Stimulated activated CD8-positive, alpha-beta memory T cell treated with anti-CD3 and anti-CD28 coated beads, Interleukin-4, amount 100 ng/mL, for 4 hours (primary cell): ENCODE data around the gene GOLGA5.
"Not testable (repeated sequence)": the region's sequence is repeated elsewhere in the genome, so short reads cannot be mapped to it uniquely, and the experiment has no call there.

Experiments
- DNase-seq, 2 donors: peaks; one replicate each; pipeline ENCODE4 v3.0.0-alpha.2; 2020; ENCODE audit warnings: low read depth in 2 of 2, low spot score in 1 of 2

Gene GOLGA5

DNA sequence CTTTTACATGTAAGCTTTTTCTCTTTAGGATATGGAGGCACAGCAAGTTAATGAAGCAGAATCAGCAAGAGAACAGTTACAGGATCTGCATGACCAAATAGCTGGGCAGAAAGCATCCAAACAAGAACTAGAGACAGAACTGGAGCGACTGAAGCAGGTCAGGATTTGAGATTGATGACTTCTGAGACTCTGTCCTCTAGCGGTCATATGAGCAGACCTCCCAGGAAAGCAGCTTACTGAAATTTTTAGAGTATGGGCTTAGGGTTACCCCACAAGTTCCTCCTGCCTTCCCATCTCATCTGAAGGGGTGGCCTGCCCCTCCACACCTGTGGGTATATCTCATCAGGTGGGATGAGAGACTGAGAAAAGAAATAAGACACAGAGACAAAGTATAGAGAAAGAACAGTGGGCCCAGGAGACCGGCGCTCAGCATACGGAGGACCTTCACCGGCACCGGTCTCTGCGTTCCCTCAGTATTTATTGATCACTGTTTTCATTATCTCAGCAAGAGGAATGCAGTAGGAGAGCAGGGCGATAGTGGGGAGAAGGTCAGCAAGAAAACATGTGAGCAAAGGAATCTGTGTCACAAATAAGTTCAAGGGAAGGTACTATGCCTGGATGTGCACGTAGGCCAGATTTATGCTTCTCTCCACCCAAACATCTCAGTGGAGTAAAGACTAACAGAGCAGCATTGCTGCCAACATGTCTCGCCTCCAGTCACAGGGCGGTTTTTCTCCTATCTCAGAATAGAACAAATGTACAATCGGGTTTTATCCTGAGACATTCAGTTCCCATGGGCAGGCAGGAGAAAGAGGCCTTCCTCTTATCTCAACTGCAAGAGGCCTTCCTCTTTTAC lies 25.8 kb downstream of the GOLGA5 start:
- DNase-seq: not testable (repeated sequence)

DNA sequence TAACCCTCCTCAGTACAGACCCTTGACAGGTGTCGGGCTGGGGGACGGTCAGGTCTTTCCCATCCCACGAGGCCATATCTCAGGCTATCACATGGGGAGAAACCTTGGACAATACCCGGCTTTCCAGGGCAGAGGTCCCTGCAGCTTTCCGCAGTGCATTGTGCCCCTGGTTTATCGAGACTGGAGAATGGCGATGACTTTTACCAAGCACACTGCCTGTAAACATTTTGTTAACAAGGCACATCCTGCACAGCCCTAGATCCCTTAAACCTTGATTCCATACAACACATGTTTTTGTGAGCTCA lies 26.4 kb downstream of the GOLGA5 start:
- not testable (repeated sequence) for DNase-seq

DNA sequence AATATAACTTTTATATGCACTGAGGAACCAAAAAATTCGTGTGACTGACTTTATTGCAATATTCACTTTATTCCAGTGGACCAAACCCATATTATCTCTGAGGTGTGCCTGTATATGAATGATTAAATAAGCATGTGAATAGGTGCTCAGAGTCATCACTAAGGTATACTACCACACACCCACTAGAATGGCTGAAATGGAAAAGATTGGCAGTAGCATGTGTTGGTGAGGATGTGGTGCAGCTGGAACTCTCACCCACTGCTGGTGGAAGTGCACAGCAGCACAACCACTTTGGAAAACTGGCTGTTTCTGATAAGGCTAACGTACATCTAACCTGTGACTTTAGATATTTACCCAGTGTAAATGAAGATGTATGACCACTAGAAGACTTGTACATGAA lies 36.8 kb downstream of the GOLGA5 start:
- no peak for DNase-seq

DNA sequence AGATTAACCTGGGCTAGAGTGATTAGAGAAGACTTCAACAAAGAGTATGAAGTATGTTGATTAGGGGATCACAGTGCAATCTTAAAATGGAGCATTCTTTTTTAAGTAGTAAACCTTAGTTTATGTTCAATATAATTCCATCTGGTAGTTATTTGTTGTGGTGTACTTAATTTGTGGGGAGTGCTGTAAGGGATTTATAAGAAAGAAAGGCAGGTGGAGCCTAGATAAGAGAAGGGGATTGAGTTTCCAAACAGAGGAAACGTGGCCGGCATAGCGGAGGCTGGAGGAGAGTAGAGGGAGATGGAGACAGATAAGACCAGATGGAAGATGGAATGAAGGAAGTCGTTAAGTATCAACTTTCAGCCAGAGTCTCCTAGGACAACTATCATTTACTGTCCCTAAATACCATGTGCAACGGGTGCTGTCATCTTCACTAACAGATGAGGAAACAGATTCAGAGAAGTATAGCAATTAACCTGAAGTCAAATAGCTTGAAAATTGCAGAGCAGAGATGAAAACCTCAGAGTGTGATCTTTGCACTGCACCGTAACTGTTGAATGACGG lies 38.1 kb downstream of the GOLGA5 start:
- no peak for DNase-seq

DNA sequence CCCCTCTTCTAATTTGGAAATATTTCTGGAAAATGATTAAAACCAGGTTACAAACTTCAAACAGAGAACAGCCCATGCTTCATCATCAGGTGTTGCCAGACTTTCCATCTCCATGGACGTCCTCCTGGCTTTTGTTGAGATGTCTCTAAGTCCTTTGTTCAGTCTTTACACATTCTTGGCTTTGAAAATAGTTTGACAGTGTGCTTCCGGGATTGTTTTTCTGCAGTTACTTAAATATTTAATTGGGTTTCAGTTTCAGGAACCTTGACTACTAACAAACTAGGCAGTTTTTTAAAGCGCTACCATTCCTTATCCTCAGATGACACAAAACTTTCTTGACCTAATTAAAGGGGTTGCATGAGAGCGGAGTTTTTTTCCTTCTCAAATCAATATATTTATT lies 47.8 kb downstream of the GOLGA5 start:
- DNase-seq: no peak

DNA sequence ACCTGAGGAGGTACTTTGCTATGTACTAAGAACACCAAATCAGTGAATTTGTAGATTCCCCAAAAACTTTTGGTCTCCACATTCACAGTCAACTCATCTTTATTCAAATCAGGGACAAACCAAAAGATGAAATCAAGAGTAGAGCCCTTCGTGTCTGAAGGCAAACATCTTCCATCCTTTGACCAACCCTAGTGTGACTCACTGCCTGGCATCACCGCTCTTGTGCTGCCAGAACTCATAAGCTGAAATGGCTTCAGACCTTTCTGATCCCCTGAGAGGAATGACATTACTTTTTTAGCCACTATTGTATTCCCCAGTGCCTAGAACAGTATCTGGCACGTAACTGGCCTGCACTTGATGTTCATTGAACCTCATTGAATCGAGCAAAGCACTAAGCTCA lies 50.1 kb downstream of the GOLGA5 start:
- no peak for DNase-seq

DNA sequence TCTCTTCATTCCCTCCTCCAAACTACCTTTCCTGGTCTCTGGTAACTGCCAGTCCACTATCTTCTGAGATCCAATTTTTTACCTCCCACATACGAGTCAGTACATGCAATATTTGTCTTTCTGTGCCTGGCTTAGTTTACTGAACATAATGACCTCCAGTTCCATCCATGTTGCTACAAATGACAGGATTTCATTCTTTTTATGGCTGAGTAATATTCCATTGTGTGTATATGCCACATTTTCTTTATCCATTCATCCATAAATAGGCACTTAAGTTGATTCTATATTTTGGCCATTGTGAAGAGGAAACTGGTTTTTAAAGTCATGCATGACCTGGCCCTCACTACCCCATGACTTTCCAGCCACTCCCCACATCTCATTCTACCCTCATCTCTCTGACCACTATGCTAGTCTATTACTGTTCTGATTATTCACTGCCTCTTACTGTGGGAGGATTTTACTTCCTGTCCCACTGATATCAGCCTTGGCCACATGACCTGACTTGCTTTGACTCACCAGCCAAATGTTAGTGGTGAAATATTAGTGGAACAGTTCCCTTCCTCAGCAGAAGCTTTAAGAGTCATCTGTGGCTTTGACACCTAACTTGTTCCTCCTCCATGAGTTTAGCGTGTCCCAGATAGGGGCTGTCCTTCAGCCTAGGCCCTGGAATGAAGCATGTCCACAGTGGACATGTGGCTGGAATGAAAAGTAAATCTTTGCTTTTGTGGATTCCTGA lies 52.2 kb downstream of the GOLGA5 start:
- no peak for DNase-seq

DNA sequence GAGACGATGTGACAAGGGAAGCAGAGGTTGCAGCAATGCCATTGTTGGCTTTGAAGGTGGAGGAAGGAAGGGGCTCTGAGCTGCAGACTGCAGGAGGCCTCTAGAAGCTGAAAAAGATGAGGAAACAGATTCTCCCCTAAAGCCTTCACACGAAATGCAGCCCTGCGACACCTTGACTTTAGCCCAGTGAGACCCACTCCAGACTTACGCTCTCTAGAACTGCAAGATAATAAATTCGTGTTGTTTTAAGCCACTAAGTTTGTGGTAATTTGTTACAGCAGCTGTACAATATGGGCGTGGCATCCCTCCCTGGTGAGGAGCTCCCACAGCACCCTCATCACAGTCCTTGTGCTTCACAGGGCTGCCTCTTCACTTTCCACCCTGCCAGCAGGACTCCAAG lies 53.2 kb downstream of the GOLGA5 start:
- no peak for DNase-seq

DNA sequence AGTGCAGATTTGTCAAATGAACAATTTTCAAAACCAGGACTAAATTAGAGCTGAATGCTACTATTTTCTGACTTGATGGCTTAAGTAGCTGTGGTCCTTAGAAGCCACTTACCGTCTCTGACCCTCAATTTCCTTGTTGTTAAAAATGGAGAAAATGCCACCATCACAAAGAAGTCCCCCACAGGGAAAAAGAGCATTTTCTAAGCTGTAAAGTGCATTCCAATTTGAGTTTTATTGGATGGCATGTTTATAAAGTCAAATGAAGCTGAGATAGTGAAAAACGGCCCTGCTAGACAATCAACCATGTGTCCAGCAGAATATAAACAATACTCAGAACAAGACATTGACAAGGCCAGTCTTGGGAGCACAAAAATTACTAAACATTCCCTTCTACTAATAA lies 53.6 kb downstream of the GOLGA5 start:
- DNase-seq: no peak

DNA sequence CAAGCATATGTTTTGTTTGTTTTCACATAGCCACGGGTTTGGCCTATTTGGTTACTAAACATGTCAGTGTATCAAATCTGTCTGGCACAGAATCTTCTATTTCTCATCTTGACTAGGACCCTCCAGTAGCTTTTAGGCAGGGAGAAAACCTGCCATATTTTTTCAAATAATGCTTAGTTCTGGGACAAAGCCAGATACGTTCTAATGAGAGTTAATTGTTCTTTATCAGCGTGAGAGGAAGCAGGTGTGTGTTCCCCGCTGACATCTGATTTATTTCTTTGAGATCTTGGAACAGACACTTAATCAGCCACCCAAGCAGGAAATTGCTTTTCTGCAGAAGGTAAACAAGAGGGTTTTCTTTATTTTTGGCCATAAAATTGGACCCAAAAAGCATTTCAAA lies 54.8 kb downstream of the GOLGA5 start:
- DNase-seq: no peak

DNA sequence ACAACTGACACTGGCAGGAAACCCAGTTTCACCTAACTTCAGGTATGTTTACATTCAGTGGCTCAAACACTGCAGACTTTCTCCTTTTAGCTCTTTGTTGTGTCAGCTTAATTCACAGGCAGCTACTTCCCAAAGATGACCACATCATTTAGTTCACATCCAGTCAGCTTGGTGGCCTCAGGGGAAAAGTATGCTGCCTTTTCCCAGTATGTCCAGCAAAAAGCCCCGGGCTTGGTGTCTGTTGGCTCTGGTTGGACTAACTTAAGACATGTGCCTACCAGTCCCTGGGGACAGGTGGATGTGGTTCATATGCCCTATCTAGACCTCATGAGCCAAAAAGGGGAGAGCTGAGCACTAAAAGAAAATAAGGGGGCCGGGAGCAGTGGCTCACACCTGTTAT lies 56.4 kb downstream of the GOLGA5 start:
- no peak for DNase-seq

DNA sequence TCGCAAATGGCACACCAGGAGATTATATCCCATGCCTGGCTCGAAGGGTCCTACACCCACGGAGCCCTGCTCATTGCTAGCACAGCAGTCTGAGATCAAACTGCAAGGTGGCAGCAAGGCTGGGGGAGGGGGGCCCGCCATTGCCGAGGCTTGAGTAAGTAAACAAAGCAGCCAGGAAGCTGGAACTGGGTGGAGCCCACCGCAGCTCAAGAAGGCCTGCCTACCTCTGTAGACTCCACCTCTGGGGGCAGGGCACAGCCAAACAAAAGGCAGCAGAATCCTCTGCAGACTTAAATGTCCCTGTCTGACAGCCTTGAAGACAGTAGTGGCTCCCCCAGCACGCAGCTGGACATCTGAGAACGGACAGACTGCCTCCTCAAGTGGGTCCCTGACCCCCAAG lies 59.0 kb downstream of the GOLGA5 start:
- not testable (repeated sequence) for DNase-seq

DNA sequence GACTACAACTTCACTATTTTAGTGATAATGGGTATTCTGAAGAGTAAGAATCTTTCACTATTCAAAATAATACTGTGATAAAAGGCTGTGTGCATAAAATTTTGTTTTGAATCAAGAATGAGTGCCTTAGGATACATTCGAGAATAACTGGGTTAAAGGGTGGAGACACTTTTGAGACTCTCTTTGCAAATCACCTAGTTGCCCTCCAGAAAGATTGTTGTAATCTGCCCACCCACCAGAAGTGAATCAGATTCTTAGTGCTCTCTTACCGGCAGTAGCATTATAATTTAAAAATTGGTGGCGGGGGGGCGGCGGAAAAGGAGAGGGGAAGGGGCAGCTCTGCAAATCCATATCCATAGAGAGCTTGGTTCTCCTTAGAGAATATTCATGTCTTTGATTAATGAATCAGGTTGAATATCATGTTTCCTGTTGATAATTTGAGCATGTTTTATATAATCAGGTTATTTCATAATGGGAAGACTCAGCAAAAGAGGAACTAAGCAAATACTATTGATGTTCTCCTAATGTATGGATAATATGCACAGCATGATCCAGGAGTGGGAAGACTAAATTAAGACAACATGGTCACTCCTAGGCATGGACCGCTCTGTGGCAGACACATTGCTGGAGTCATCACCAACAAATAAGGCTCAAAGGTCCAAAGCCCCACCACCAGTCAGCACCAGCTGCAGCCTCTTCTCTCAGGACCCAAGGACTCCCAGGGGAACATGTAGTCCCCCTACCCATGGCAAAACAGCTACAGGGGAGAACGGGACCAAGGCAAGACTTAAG lies 66.1 kb downstream of the GOLGA5 start:
- DNase-seq: no peak

DNA sequence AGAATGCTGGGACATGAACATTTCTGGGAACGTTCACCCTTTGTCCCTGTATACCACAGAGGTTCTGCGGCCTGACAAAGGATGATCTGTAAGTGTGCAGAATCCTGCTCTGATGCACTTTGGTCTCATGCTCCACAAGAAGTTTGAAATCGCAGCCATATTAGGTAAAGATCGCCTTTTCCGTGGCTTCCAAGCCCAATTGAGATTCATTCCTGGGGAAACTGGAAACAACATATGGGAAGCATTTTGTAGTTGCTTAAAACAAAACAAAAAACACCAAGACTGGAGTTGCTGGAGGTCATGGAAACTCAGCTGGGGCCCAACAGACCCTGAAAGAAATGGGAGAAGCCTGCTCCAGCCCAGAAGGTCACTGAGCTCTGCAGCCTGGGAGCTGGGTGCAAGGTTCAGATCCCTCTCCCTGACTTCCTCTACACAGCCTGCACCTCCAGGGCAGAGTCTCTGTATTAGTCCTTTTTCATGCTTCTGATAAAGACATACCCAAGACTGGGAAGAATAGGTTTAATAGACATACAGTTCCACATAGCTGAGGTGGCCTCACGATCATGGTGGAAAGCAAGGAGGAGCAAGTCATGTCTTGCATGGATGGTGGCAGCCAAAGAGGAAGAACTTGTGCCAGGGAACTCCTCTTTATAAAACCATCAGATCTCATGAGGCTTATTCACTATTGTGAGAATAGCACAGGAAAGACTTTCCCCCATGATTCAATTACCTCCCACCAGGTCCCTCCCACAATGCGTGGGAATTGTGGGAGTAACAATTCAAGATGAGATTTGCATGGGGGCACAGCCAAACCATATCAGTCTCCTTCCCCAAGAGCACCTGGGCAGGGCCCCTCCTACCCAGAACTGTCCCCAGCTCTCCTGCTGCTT lies 68.0 kb downstream of the GOLGA5 start:
- no peak for DNase-seq

DNA sequence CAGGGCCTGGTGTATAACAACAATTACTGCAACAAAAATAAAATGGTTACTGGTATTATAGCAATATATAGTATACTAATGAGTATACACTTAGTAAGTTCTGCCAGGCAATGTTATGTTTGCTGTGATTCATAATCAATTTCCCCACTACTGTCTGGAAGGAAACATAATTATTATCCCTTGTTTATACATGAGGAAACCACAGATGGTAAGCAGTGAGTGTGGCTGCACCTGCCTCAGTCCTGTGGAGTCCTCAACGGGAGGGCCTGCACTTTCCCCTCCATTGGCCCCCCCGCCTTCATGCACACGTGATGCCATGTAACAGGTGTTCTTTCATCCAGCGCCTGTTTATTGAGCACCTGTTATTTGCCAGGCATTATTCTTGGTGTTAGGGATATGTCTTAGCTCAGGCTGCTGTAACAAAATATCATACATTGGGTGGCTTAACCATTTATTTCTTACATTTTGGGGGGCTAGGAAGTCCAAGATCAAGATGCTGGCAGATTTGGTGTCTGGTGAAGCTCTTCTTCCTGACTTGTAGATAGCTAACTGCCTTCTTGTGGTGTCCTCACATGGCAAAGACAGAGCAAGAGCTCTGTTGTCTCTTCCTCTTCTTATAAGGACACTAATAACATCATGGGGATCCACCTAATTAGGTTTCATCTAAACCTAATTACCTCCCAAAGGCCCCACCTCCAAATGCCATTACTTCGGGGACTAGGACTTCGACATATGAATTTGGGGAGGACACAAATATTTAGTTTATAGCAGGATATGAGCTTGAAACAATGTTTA lies 69.4 kb downstream of the GOLGA5 start:
- no peak for DNase-seq

DNA sequence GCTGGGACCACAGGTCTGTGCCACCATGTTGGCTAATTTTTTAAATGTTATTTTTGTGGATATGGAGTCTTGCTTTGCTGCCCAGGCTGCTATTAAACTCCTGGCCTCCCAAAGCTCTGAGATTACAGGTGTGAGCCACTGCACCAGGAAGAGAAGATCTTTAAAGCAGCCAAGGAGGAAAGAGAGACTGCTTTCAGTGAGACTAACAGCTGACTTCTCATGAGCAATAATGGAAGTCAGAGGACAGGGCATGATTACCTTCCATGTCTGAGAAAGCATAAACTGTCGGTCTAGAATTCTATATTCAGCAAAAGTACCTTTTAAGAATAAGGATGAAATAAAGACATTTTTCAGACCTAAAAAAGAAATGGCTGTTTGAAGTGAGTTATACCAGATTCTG lies 71.6 kb downstream of the GOLGA5 start:
- DNase-seq: no peak

DNA sequence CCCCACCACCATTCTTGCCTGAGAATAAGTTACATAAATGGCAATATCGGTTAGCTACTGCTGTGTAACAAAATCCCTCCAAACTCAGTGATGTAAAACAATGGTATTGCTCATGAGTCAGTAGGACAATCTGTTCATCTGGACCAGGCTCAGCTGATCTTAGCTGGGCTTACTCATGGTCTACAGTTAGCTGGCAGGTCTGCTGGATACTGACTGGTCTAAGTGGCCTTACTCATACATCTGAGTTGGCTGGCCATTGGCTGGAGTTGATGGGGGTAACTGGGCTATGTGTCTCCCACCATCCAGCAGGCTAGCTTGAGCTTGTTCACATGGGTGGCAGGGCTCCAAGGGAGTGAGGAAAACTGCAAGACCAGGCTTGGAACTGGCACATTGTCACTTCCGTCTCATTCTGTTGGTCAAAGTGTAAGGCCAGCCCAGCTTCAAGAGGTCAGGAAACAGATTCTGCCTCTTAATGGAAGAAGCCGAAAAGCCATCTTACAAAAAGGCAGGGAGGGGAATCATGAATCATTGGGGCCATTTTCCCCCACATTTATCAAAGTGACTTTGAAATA lies 72.2 kb downstream of the GOLGA5 start:
- DNase-seq: no peak

DNA sequence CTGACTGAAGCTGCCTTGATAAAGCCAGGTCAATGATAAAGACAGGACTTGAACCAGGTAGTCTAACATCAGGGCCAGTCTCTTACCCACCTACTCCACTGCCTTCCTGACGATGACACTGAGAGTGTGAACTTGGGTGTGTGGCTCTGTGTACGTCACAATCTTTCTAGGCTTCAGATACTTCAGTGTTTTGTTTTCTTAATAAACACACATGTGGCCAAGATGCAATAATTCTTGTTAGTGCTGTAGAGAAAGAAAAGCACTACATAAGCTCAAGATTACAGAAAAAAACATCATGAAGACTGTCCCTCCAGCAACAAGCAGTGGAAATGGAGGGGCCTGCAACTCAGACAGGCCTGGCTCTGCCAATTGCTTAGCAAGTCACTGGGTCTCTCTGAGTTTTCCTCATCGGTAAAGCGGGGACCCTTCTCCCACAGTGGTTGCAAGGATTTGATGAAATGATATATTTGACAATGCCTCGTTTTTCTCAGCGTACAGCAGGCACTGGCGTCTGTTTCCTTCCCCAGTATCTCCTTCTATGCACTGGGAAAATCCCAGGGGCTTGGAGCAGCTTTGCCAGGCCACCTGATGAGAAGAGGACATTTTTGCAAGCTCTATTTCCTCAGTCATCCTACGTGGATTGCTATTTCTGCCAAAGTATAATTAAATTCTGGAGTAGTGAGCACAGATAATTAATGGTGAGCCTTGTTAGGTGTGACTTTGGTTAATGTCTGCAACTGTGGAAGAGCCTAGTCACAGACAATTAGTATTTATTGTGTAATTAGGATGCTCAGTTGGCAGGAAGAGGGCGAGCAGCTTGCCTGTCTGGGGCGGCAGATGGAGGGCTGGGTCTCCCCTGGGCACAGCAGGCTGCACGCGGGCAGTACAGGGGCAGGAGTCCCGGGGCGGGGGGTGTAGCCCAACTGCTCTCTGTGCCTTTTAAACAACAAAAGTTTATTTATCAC lies 73.1 kb downstream of the GOLGA5 start:
- DNase-seq: no peak
